GM10248 (cell line): ENCODE measurements around the gene RSRC1.

ENCODE experiments used
- CTCF ChIA-PET: fragments of 300-600 bp; sonication (Branson Sonifier 250); formaldehyde crosslinking; extraction: SDS; loops from one replicate; lab custom pipeline; 2021; ENCODE audit warnings: antibody characterized with exemption; lab: Yijun Ruan, JAX
- POLR2A ChIA-PET: fragments of 350-650 bp; sonication (Branson Sonifier 250); formaldehyde crosslinking; extraction: SDS; loops from one replicate; lab custom pipeline; 2020; ENCODE audit warnings: antibody characterized with exemption; lab: Yijun Ruan, JAX
- DNase-seq: peaks from one replicate; pipeline ENCODE4 v3.0.0; 2012; ENCODE audit errors: extremely low spot score
- TF ChIP-seq, protein P1 (sequence below): IDR thresholded peaks from 2 replicates; pipeline ENCODE4 v1.5.1; 2012; ENCODE audit warnings: mild to moderate bottlenecking, low read depth; ENCODE audit errors: extremely low read depth, missing control alignments, control extremely low read depth

The RSRC1 gene

DNA sequence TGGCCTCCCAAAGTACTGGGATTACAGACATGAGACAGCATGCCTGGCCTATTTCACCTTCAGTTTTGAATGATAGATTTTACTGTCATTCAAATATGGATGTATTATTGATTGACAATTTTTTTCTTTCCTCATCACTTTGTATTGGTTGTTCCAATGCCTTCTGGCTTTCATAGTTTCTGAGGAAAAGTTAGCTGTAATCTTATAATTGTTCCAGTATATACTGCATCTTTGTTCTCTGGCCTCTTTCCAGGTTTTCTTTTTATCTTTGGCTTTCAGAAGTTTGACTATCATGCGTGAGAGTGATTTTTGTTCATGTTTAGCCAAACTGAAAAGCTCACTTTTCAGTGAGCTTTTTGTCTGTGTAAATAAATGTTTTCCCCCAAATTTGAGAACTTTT lies 157.1 kb downstream of the RSRC1 start:
- DNase-seq = no peak
- TF ChIP-seq, protein P1, sequence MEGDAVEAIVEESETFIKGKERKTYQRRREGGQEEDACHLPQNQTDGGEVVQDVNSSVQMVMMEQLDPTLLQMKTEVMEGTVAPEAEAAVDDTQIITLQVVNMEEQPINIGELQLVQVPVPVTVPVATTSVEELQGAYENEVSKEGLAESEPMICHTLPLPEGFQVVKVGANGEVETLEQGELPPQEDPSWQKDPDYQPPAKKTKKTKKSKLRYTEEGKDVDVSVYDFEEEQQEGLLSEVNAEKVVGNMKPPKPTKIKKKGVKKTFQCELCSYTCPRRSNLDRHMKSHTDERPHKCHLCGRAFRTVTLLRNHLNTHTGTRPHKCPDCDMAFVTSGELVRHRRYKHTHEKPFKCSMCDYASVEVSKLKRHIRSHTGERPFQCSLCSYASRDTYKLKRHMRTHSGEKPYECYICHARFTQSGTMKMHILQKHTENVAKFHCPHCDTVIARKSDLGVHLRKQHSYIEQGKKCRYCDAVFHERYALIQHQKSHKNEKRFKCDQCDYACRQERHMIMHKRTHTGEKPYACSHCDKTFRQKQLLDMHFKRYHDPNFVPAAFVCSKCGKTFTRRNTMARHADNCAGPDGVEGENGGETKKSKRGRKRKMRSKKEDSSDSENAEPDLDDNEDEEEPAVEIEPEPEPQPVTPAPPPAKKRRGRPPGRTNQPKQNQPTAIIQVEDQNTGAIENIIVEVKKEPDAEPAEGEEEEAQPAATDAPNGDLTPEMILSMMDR = no peak
- ChIA-PET POLR2A (no interaction called here), CTCF (interaction anchor here (1.0 to 1.7 kb wide), 3 partner anchors 19 to 168 kb away, joined by 3 to 4 read pairs (median 3); no protein-coding TSS in a partner anchor)

DNA sequence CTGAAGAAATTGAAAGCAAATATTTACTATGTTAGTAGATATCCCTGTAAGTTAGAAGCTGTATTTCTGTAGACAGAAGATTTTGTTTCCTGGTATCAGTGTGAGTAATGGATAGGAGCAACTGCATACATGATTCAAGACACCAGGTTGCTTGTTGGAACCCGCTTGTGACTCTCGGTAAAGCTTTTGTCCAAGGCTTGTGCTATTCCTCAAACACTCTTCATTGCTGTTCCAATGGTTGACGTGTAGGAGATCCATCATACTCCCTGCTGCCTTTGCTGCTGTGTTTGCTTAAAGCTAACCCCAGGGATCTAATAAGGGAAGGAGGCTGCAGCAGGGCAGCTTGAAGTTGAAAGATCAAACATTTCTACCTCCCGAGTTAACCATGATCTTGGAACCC lies 160.1 kb downstream of the RSRC1 start:
- TF ChIP-seq, protein P1 = no peak
- DNase-seq = no peak
- POLR2A ChIA-PET = no interaction called here
- CTCF ChIA-PET = interaction anchor here (1.1 kb wide), 1 partner anchor 262 kb away, joined by 3 read pairs; no protein-coding TSS in a partner anchor

DNA sequence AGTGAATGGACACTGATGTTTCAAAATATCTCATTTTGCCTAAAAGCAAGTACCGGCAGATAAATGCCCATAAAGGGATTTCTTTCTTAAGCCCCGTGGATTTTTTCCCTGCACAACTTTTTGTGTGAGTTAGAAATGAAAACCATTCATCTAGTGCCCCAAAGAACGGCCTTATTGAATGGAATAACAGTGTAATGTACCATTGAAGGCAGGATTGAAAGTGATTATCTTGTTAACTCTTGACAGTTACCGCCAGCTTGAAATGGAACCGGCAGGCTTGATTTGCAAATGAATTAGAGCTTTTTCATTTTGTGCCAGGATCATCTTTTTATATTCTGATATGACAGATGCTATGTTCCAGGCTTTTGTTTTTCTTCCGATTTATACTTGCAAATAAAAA lies 162.2 kb downstream of the RSRC1 start:
- no peak for DNase-seq
- TF ChIP-seq, protein P1 = no peak
- ChIA-PET POLR2A (no interaction called here), CTCF (interaction anchor here (1.0 kb wide), 1 partner anchor 9 kb away, joined by 3 read pairs; no protein-coding TSS in a partner anchor)

DNA sequence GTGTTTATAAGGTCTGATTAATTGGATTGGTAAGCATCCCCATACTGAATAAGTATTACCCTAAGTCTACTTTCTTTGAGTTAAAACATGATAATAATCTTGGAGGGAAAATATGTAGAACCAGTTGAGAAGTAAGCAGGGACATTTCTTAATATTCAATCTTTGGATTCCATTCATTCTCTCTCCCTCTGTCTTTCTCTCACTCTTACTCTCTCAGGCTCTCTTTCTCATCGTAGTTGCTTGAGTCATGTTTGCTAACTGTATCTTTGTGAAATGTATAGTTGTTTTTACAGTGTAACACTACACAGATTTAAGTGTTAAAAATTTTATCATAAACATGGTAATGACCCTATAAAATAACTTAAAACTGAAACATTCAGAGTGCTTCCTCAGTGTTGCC lies 163.8 kb downstream of the RSRC1 start:
- no peak for DNase-seq
- TF ChIP-seq, protein P1 = no peak
- ChIA-PET POLR2A (no interaction called here), CTCF (no interaction called here)

DNA sequence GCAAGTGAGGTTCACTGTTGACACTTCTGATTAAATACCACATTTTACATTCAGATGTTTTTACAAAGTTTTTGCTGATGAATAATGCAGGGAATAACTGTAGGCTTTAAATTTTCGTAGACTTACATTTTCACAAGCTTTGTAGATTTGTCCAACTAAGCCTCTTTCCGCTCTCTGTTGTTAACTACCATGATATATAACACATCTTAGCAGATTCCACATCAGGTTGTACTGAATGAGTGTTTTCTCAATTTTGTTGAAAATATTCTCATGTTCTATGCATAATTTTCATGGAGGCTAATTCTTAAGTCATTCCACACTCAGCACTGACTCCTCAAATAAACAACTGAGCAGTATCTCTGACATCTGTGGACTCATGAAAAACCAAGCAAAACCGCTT lies 168.3 kb downstream of the RSRC1 start:
- ChIA-PET POLR2A (no interaction called here), CTCF (interaction anchor here (1.1 kb wide), 2 partner anchors 10 to 14 kb away, joined by 3 to 4 read pairs; no protein-coding TSS in a partner anchor)
- TF ChIP-seq, protein P1 = no peak
- DNase-seq = no peak

DNA sequence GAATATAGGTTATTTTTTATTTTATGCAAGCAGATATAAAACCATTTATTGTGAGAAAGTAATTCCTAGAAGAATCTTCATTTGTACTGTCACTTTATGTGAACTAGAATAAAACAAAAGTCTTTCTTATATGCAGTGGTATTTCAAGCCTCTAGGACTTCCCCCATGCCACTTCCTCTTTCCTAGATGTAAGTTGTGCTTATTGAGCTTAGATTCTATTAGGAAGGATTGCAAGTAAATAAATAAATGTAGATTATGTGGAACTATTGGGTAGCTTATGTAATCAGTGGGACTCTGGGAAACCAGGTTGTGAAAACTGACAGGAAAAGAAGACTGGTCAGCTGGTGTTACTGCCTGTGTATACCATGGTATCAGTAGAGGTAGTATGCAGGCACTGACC lies 169.7 kb downstream of the RSRC1 start:
- POLR2A ChIA-PET = no interaction called here
- TF ChIP-seq, protein P1 = no peak
- CTCF ChIA-PET = interaction anchor here (0.9 to 1.9 kb wide), 6 partner anchors 11 to 140 kb away, joined by 3 to 5 read pairs (median 4); no protein-coding TSS in a partner anchor
- no peak for DNase-seq

DNA sequence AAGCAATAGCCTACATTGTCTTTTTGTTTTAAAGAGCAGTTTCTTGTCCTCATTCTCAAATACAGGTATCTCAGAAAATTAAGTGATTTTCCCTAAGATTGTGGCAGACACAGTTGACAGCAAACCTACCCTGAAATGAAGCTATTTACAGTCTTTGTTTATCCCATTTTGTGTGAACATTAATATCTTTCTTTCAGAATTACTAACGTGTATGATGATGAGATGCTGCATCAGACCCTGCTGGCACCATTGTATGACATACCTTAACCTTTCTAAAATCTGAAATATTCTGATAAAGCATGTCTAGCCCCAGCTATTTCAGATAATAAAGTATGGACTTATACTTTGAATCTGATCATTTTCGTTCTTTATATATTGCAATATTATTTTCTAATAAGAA lies 185.9 kb downstream of the RSRC1 start:
- no peak for DNase-seq
- TF ChIP-seq, protein P1 = no peak
- ChIA-PET CTCF (interaction anchor here (1.4 kb wide), 1 partner anchor 10 kb away, joined by 3 read pairs; no protein-coding TSS in a partner anchor), POLR2A (no interaction called here)
